HG02943 (cell line): ENCODE results near the gene ATRNL1.
"Not testable (repeated sequence)": the region's sequence is repeated elsewhere in the genome, so short reads cannot be mapped to it uniquely, and the experiment has no call there.

Source experiments
- ATAC-seq: cut with Tn5 transposase; IDR thresholded peaks from one replicate; pipeline ENCODE4 v1.9.1; 2021; ENCODE audit warnings: mild to moderate bottlenecking, low read depth, moderate library complexity; ENCODE audit not compliant: unreplicated experiment

The ATRNL1 gene

GRCh38 chr10:115207276-115207675 is 114.1 kb downstream of the ATRNL1 start:
- not testable (repeated sequence) for ATAC-seq

- ATAC-seq = no peak
Measured at GRCh38 chr10:115209133-115209532, 116.0 kb downstream of the ATRNL1 start.

- ATAC-seq = no peak
Measured at GRCh38 chr10:115214829-115215228, 121.7 kb downstream of the ATRNL1 start.

GRCh38 chr10:115219203-115219602 is 126.0 kb downstream of the ATRNL1 start:
- ATAC-seq = no peak

- no peak for ATAC-seq
Measured at GRCh38 chr10:115222039-115222438, 128.9 kb downstream of the ATRNL1 start.

- ATAC-seq = no peak
Measured at GRCh38 chr10:115239761-115240160, 146.6 kb downstream of the ATRNL1 start.

GRCh38 chr10:115250784-115251183 is 157.6 kb downstream of the ATRNL1 start:
- ATAC-seq = no peak

- not testable (repeated sequence) for ATAC-seq
Measured at GRCh38 chr10:115253765-115254164, 160.6 kb downstream of the ATRNL1 start.

- ATAC-seq = no peak
Measured at GRCh38 chr10:115272482-115272881, 179.3 kb downstream of the ATRNL1 start.

- ATAC-seq = no peak
Measured at GRCh38 chr10:115278294-115278693, 185.1 kb downstream of the ATRNL1 start.

- no peak for ATAC-seq
Measured at GRCh38 chr10:115295213-115295805, 202.1 kb downstream of the ATRNL1 start.

- no peak for ATAC-seq
Measured at GRCh38 chr10:115300080-115300479, 206.9 kb downstream of the ATRNL1 start.

- ATAC-seq = not testable (repeated sequence)
Measured at GRCh38 chr10:115319669-115320068, 226.5 kb downstream of the ATRNL1 start.

- ATAC-seq = no peak
Measured at GRCh38 chr10:115321360-115321759, 228.2 kb downstream of the ATRNL1 start.

GRCh38 chr10:115328331-115328730 is 235.2 kb downstream of the ATRNL1 start:
- no peak for ATAC-seq

- no peak for ATAC-seq
Measured at GRCh38 chr10:115335366-115335765, 242.2 kb downstream of the ATRNL1 start.

GRCh38 chr10:115355162-115355760 is 262.1 kb downstream of the ATRNL1 start:
- ATAC-seq = no peak

GRCh38 chr10:115367920-115368319 is 274.8 kb downstream of the ATRNL1 start:
- not testable (repeated sequence) for ATAC-seq

- ATAC-seq = no peak
Measured at GRCh38 chr10:115379064-115379463, 285.9 kb downstream of the ATRNL1 start.

GRCh38 chr10:115384665-115385064 is 291.5 kb downstream of the ATRNL1 start:
- no peak for ATAC-seq

- ATAC-seq = no peak
Measured at GRCh38 chr10:115390607-115391006, 297.4 kb downstream of the ATRNL1 start.

- ATAC-seq = no peak
Measured at GRCh38 chr10:115398026-115398425, 304.9 kb downstream of the ATRNL1 start.
